HepG2 (cell line): ENCODE measurements around the gene TSNAX. TPM values are rescaled to one million over a fixed set of nuclear protein-coding genes. Genes with fewer than 3 reads are reported as not detected.

Experiments used
- ATAC-seq: fragments of 200-7000 bp; cut with Tn5 transposase; 3 replicates; pipeline ENCODE4 v1.9.1; 2020; ENCODE audit warnings: mild to moderate bottlenecking, moderate library complexity
- BruUV-seq: library from RNA; stranded (reverse); fragments of 400-500 nt; replicated peaks from 2 replicates; lab custom pipeline; 2021; lab: Mats Ljungman, UMichigan
- CTCF ChIA-PET: fragments of 300-600 bp; formaldehyde crosslinking; extraction: SDS; loops from one replicate; lab custom pipeline; 2021; ENCODE audit warnings: low total read pairs, inconsistent platforms, low intra/inter-chr PET ratio; lab: Yijun Ruan, JAX
- POLR2A ChIA-PET: fragments of 350-600 bp; sonication (Branson Sonifier 250); formaldehyde crosslinking; loops from one replicate; lab custom pipeline; 2020; ENCODE audit warnings: antibody characterized with exemption, inconsistent platforms; lab: Yijun Ruan, JAX
- DNase-seq: peaks from one replicate; pipeline ENCODE4 v3.0.0-alpha.2; 2015; ENCODE audit warnings: low spot score
- FAIRE-seq: peaks from 3 replicates; lab custom pipeline; 2011; peaks lifted over from hg19 to GRCh38; lab: Jason Lieb, UNC
- H2AFZ ChIP-seq: one replicate; pipeline ENCODE4 v1.6.1; 2011; ENCODE audit warnings: low read length, inconsistent platforms
- H3K27ac ChIP-seq: fragments of 300-600 bp; 3 replicates; pipeline ENCODE4 v1.8.0; 2011; ENCODE audit warnings: mixed run types, mild to moderate bottlenecking, mixed read lengths, low read length, inconsistent platforms; ENCODE audit not compliant: insufficient read depth; ENCODE audit errors: extremely low read length
- H3K27me3 ChIP-seq, 2 experiments: fragments of 200-600 bp in 1 of 2; 2 replicates in 1 of 2; 3 replicates in 1 of 2; pipeline versions ENCODE4 v1.6.0 to v1.8.0; 2011; ENCODE audit warnings: low read length in 2 of 2, mild to moderate bottlenecking in 2 of 2, moderate library complexity in 2 of 2, inconsistent platforms in 1 of 2; ENCODE audit not compliant: insufficient read depth in 2 of 2, control insufficient read depth in 1 of 2
- H3K36me3 ChIP-seq, 2 experiments: fragments of 200-600 bp in 1 of 2; replicated peaks in 1 of 2; 2 replicates in 1 of 2; 3 replicates in 1 of 2; pipeline versions ENCODE4 v1.5.1 to v1.8.0; 2011; ENCODE audit warnings: low read length in 2 of 2, inconsistent platforms in 1 of 2; ENCODE audit not compliant: insufficient read depth in 2 of 2, control insufficient read depth in 1 of 2
- H3K4me1 ChIP-seq: 2 replicates; pipeline ENCODE4 v1.5.1; 2012; ENCODE audit warnings: low read length, inconsistent platforms; ENCODE audit not compliant: insufficient read depth
- H3K4me2 ChIP-seq: 2 replicates; pipeline ENCODE4 v1.6.0; 2011; ENCODE audit warnings: low read depth, low read length, inconsistent platforms
- H3K4me3 ChIP-seq, 3 experiments: fragments of 200-600 bp in 1 of 3; sonication (generic), shearing (Covaris generic) in 1 of 3; replicated peaks in 1 of 3; 2 replicates each; pipeline ENCODE4 v1.5.1; 2011 to 2016; ENCODE audit warnings: low read length in 3 of 3, inconsistent platforms in 2 of 3, low read depth in 2 of 3, mild to moderate bottlenecking in 2 of 3, control low read depth in 1 of 3, mixed read lengths in 1 of 3; ENCODE audit not compliant: insufficient read depth in 1 of 3
- H3K79me2 ChIP-seq: one replicate; pipeline ENCODE4 v1.6.1; 2011; ENCODE audit warnings: low read length, inconsistent platforms; ENCODE audit not compliant: insufficient read depth
- H3K9ac ChIP-seq: 2 replicates; pipeline ENCODE4 v1.6.0; 2011; ENCODE audit warnings: mild to moderate bottlenecking, low read depth, low read length, inconsistent platforms; ENCODE audit not compliant: insufficient read depth
- H3K9me3 ChIP-seq: 2 replicates; pipeline ENCODE4 v1.5.1; 2012; ENCODE audit warnings: mild to moderate bottlenecking, low read length
- H4K20me1 ChIP-seq: 2 replicates; pipeline ENCODE4 v1.6.0; 2011; ENCODE audit warnings: inconsistent platforms, mild to moderate bottlenecking, low read length, moderate library complexity; ENCODE audit not compliant: insufficient read depth
- EP300 ChIP-seq, 3 experiments: sonication (generic) in 1 of 3; formaldehyde crosslinking in 1 of 3; IDR thresholded peaks; 2 replicates each; pipeline versions ENCODE4 v1.5.1 to v1.6.1; 2011 to 2020; ENCODE audit warnings: low read depth in 2 of 3, low read length in 2 of 3, borderline replicate concordance in 1 of 3, improper control_type of control experiment in 1 of 3, mild to moderate bottlenecking in 1 of 3, missing genetic modification reagents in 1 of 3, moderate library complexity in 1 of 3
- GLI4 ChIP-seq: sonication (generic); formaldehyde crosslinking; IDR thresholded peaks from 2 replicates; pipeline ENCODE4 v1.5.1; 2020; ENCODE audit warnings: missing genetic modification reagents, mild to moderate bottlenecking, moderate library complexity, borderline replicate concordance
- IKZF4 ChIP-seq: sonication (generic); formaldehyde crosslinking; IDR thresholded peaks from 2 replicates; pipeline ENCODE4 v1.5.1; 2020; ENCODE audit warnings: borderline replicate concordance, mild to moderate bottlenecking, low read depth, missing genetic modification reagents; ENCODE audit errors: not compliant biosample characterization
- KAT8 ChIP-seq: IDR thresholded peaks from 2 replicates; pipeline ENCODE4 v1.6.1; 2016; ENCODE audit warnings: missing genetic modification reagents, missing compliant biosample characterization
- NKX3-1 ChIP-seq: sonication (generic); formaldehyde crosslinking; IDR thresholded peaks from 2 replicates; pipeline ENCODE4 v1.5.0; 2020; ENCODE audit warnings: missing genetic modification reagents
- SIN3B ChIP-seq: fragments of 150-350 bp; IDR thresholded peaks from 2 replicates; pipeline ENCODE4 v1.6.1; 2014; ENCODE audit warnings: low read length
- ZBTB34 ChIP-seq: sonication (generic); formaldehyde crosslinking; IDR thresholded peaks from 2 replicates; pipeline ENCODE4 v1.8.0; 2022; ENCODE audit warnings: mild to moderate bottlenecking, missing genetic modification reagents
- ZNF142 ChIP-seq: sonication (generic); formaldehyde crosslinking; IDR thresholded peaks from 2 replicates; pipeline ENCODE4 v1.4.0; 2020; ENCODE audit warnings: missing genetic modification reagents
- ZNF616 ChIP-seq: sonication (generic); formaldehyde crosslinking; IDR thresholded peaks from 2 replicates; pipeline ENCODE4 v1.5.0; 2020; ENCODE audit warnings: low read depth, mild to moderate bottlenecking, missing genetic modification reagents
- ZNF720 ChIP-seq: sonication (generic); formaldehyde crosslinking; IDR thresholded peaks from 2 replicates; pipeline ENCODE4 v1.4.0; 2020; ENCODE audit warnings: missing genetic modification reagents
- ZNF83 ChIP-seq: sonication (generic); formaldehyde crosslinking; IDR thresholded peaks from 2 replicates; pipeline ENCODE4 v1.4.0; 2020; ENCODE audit warnings: missing genetic modification reagents, mild to moderate bottlenecking, borderline replicate concordance
- WGBS: methylation state at CpG from one replicate; pipeline ENCODE4 v1.1.6; 2017; ENCODE audit warnings: low lambda C conversion rate; 5-methylcytosine and 5-hydroxymethylcytosine counted together
- in situ Hi-C: cut with HindIII; loops from 2 replicates; pipeline ENCODE4 v1.10.0; 2017; ENCODE audit warnings: low pct_unique_long_range_greater_than_20kb; ENCODE audit not compliant: extremely low pct_ligation_motif_present
- intact Hi-C: fragments of 100-400 bp; cut with micrococcal nuclease; formaldehyde crosslinking; loops from one replicate; pipeline ENCODE4 v1.10.0; 2022; ENCODE audit not compliant: unreplicated experiment
- polyA plus RNA-seq, 8 experiments: library from polyadenylated mRNA; depleted of rRNA in 3 of 8; stranded (reverse) in 7 of 8; unstranded in 1 of 8; fragments of >200 nt; fragmentation: Illumina TruSeq in 4 of 8; extraction: Trizol in 4 of 8; gene quantifications; 2 replicates each; pipeline versions ENCODE4 v1.2.1 to v1.2.3, GENCODE V29; 2011 to 2016; ENCODE audit warnings: low read depth in 4 of 8, missing spikeins in 1 of 8, mixed read lengths in 1 of 8; ENCODE audit not compliant: insufficient read depth in 1 of 8
- total RNA-seq, 5 experiments: library from RNA; depleted of rRNA; stranded (reverse); fragments of >200 nt; fragmentation: Illumina TruSeq; extraction: Trizol; gene quantifications; 2 replicates each; pipeline ENCODE4 v1.2.3, GENCODE V29; 2016; ENCODE audit warnings: low read depth in 1 of 5
- TF ChIP-seq, protein P1 (sequence below): sonication (generic); formaldehyde crosslinking; IDR thresholded peaks from 2 replicates; pipeline ENCODE4 v1.5.1; 2020; ENCODE audit warnings: missing genetic modification reagents, mild to moderate bottlenecking, borderline replicate concordance
- TF ChIP-seq, protein P2 (sequence below): sonication (generic); formaldehyde crosslinking; IDR thresholded peaks from 2 replicates; pipeline ENCODE4; 2020; ENCODE audit warnings: missing genetic modification reagents, mild to moderate bottlenecking, borderline replicate concordance

TSNAX gene
- total and polyA plus RNA-seq, 2 of the 13 experiments (the other 11 are each of a cell fraction or from before 2014, with no cell fraction given) = 13.2 to 46.2 TPM

DNA sequence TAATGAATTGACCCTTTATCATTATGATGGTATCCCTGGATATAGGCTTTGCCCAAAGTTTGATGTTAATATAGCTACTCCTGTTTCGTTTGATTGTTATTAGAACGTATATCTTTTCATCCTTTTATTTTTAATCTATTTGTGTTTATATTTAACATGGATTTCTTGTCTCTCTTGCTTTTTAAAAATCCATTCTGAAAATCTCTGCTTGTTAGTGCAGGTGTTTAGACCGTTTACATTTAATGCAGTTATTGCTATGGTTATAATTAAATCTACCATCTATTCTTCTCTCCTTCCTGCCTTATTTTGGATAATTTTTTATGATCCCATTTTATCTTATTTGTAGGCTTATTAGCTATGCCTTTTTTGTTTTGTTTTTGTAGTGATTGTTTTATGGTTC is 12.4 kb downstream of the TSNAX start:
- no peak overlapping the region for H3K4me2 ChIP-seq
- intact Hi-C loops = no loop called here
- FAIRE-seq = no peak
- POLR2A ChIA-PET = no interaction called here
- H4K20me1 ChIP-seq = no peaks in the 10 kb centered on the region
- in situ Hi-C loops = no loop called here
- H3K36me3 ChIP-seq = peaks cover 3 to 46% of the 10 kb centered on the region in 2 experiments
- CTCF ChIA-PET = no interaction called here
- no peaks in the 10 kb centered on the region for H3K9me3 ChIP-seq
- no peaks in the 10 kb centered on the region; a peak in 1 of 5 replicates for H3K27me3 ChIP-seq
- no peak overlapping the region for H2AFZ ChIP-seq
- no peak overlapping the region for H3K9ac ChIP-seq
- no peak for TF ChIP-seq ZBTB34
- no peak for TF ChIP-seq KAT8 (CRISPR knock-in tag)
- TF ChIP-seq NKX3-1 (CRISPR knock-in tag) = no peak
- no peak for TF ChIP-seq ZNF83
- no peak for TF ChIP-seq SIN3B
- TF ChIP-seq EP300 (IDR thresholded peaks at IDR 0.05; ENCODE audit: low read depth in 2 of 2, low read length in 2 of 2) = no peak
- TF ChIP-seq EP300 (CRISPR knock-in tag; IDR thresholded peaks at IDR 0.05; ENCODE audit: borderline replicate concordance) = no peak
- TF ChIP-seq IKZF4 = no peak
- TF ChIP-seq, protein P1, sequence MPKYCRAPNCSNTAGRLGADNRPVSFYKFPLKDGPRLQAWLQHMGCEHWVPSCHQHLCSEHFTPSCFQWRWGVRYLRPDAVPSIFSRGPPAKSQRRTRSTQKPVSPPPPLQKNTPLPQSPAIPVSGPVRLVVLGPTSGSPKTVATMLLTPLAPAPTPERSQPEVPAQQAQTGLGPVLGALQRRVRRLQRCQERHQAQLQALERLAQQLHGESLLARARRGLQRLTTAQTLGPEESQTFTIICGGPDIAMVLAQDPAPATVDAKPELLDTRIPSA (CRISPR knock-in tag) = no peak
- TF ChIP-seq ZNF142 = no peak
- no peak for TF ChIP-seq ZNF720 (CRISPR knock-in tag)
- TF ChIP-seq, protein P2, sequence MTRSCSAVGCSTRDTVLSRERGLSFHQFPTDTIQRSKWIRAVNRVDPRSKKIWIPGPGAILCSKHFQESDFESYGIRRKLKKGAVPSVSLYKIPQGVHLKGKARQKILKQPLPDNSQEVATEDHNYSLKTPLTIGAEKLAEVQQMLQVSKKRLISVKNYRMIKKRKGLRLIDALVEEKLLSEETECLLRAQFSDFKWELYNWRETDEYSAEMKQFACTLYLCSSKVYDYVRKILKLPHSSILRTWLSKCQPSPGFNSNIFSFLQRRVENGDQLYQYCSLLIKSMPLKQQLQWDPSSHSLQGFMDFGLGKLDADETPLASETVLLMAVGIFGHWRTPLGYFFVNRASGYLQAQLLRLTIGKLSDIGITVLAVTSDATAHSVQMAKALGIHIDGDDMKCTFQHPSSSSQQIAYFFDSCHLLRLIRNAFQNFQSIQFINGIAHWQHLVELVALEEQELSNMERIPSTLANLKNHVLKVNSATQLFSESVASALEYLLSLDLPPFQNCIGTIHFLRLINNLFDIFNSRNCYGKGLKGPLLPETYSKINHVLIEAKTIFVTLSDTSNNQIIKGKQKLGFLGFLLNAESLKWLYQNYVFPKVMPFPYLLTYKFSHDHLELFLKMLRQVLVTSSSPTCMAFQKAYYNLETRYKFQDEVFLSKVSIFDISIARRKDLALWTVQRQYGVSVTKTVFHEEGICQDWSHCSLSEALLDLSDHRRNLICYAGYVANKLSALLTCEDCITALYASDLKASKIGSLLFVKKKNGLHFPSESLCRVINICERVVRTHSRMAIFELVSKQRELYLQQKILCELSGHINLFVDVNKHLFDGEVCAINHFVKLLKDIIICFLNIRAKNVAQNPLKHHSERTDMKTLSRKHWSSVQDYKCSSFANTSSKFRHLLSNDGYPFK (CRISPR knock-in tag) = no peak
- TF ChIP-seq ZNF616 = no peak
- no peak for TF ChIP-seq GLI4
- TF ChIP-seq, all 625 proteins: peak for 0
- DNase-seq (no peak), ATAC-seq (no peak)
- H3K27ac ChIP-seq = no peak overlapping the region
- WGBS = 98% methylated on average over 3 of the region's 3 CpGs
- no peak overlapping the region for H3K4me3 ChIP-seq
- peaks cover 12% of the 10 kb centered on the region for H3K79me2 ChIP-seq
- BruUV-seq = no TSS peak
- no peaks in the 10 kb centered on the region for H3K4me1 ChIP-seq
